GM18909 (cell line): ENCODE data around the gene ZGPAT.

Experiments
- ATAC-seq: cut with Tn5 transposase; IDR thresholded peaks from one replicate; pipeline ENCODE4 v1.9.1; 2021; ENCODE audit warnings: mild to moderate bottlenecking; ENCODE audit not compliant: unreplicated experiment, poor library complexity

The ZGPAT gene

GRCh38 chr20:63742381-63743024 is 34.7 kb downstream of the ZGPAT start:
- ATAC-seq = no peak

GRCh38 chr20:63743210-63743970 is 35.6 kb downstream of the ZGPAT start:
- ATAC-seq = no peak

GRCh38 chr20:63744158-63744557 is 36.3 kb downstream of the ZGPAT start:
- ATAC-seq = no peak

GRCh38 chr20:63744574-63745423 is 37.0 kb downstream of the ZGPAT start:
- ATAC-seq = no peak

GRCh38 chr20:63745424-63745805 is 37.6 kb downstream of the ZGPAT start:
- no peak for ATAC-seq

- no peak for ATAC-seq
These were observed 38.3 kb downstream of the ZGPAT start for GRCh38 chr20:63745961-63746731.

- no peak for ATAC-seq
These were observed 39.0 kb downstream of the ZGPAT start for GRCh38 chr20:63746751-63747315.

GRCh38 chr20:63747622-63748069 is 39.8 kb downstream of the ZGPAT start:
- ATAC-seq = no peak

- no peak for ATAC-seq
These were observed 40.5 kb downstream of the ZGPAT start for GRCh38 chr20:63748070-63748933.

- no peak for ATAC-seq
These were observed 41.1 kb downstream of the ZGPAT start for GRCh38 chr20:63748934-63749270.

GRCh38 chr20:63749597-63750508 is 42.0 kb downstream of the ZGPAT start:
- ATAC-seq = no peak

GRCh38 chr20:63750807-63751470 is 43.1 kb downstream of the ZGPAT start:
- no peak for ATAC-seq

- no peak for ATAC-seq
These were observed 43.8 kb downstream of the ZGPAT start for GRCh38 chr20:63751471-63752271.

GRCh38 chr20:63752411-63753101 is 44.7 kb downstream of the ZGPAT start:
- ATAC-seq = no peak

GRCh38 chr20:63753381-63753780 is 45.5 kb downstream of the ZGPAT start:
- ATAC-seq = no peak

- no peak for ATAC-seq
These were observed 46.2 kb downstream of the ZGPAT start for GRCh38 chr20:63754008-63754407.
